Activated naive CD4-positive, alpha-beta T cell treated with anti-CD3 and anti-CD28 coated beads for 36 hours (primary cell): ENCODE measurements around the gene CHST8. TPM values are rescaled to one million over a fixed set of nuclear protein-coding genes. Genes with fewer than 3 reads are reported as not detected.

Experiments
- CTCF ChIA-PET: fragments of 350-600 bp; sonication (Branson Sonifier 250); formaldehyde crosslinking; loops from one replicate; lab custom pipeline; 2021; ENCODE audit warnings: antibody characterized with exemption; lab: Charles Lee
- DNase-seq: peaks from one replicate; pipeline ENCODE4 v3.0.0-alpha.2; 2020
- H3K27ac Mint-ChIP-seq: one replicate; pipeline ENCODE4 v1.8.0; 2021; ENCODE audit warnings: mild to moderate bottlenecking, mixed read lengths
- H3K27me3 Mint-ChIP-seq: one replicate; pipeline ENCODE4 v1.8.0; 2021; ENCODE audit warnings: low read depth, mixed read lengths
- H3K36me3 Mint-ChIP-seq: one replicate; pipeline ENCODE4 v1.8.0; 2021; ENCODE audit warnings: low read depth, mixed read lengths
- H3K4me1 Mint-ChIP-seq: one replicate; pipeline ENCODE4 v1.8.0; 2021; ENCODE audit warnings: low read depth, mixed read lengths
- H3K4me3 Mint-ChIP-seq: one replicate; pipeline ENCODE4 v1.8.0; 2021; ENCODE audit warnings: mild to moderate bottlenecking, moderate library complexity, mixed read lengths
- H3K9me3 Mint-ChIP-seq: one replicate; pipeline ENCODE4 v1.8.0; 2021; ENCODE audit warnings: mixed read lengths
- intact Hi-C: fragments of 100-400 bp; cut with micrococcal nuclease; formaldehyde crosslinking; loops from one replicate; pipeline ENCODE4 v1.15.1; 2023
- total RNA-seq, 2 experiments: library from RNA; stranded (reverse); gene quantifications; one replicate each; pipeline ENCODE4 v1.2.3, GENCODE V29; 2021

The CHST8 gene
- total RNA-seq, 2 experiments from 2014 or later = not detected

- Mint-ChIP-seq H3K4me3 (no peak overlapping the region), H3K27ac (no peak overlapping the region), H3K9me3 (no peaks in the 10 kb centered on the region), H3K36me3 (no peaks in the 10 kb centered on the region), H3K4me1 (no peaks in the 10 kb centered on the region), H3K27me3 (peaks cover 5% of the 10 kb centered on the region)
- DNase-seq = no peak
- CTCF ChIA-PET = no interaction called here
- intact Hi-C loops = no loop called here
Measured at GRCh38 chr19:33722456-33723239, 100.9 kb downstream of the CHST8 start.

GRCh38 chr19:33723512-33723911 is 101.8 kb downstream of the CHST8 start:
- H3K4me1 Mint-ChIP-seq = no peaks in the 10 kb centered on the region
- no peak for DNase-seq
- no peaks in the 10 kb centered on the region for H3K36me3 Mint-ChIP-seq
- CTCF ChIA-PET = no interaction called here
- H3K9me3 Mint-ChIP-seq = no peaks in the 10 kb centered on the region
- no peak overlapping the region for H3K27ac Mint-ChIP-seq
- H3K27me3 Mint-ChIP-seq = peaks cover 5% of the 10 kb centered on the region
- H3K4me3 Mint-ChIP-seq = no peak overlapping the region
- intact Hi-C loops = no loop called here

- intact Hi-C loops = no loop called here
Measured at GRCh38 chr19:33724021-33724720, 102.4 kb downstream of the CHST8 start.

GRCh38 chr19:33724721-33725060 is 102.9 kb downstream of the CHST8 start:
- CTCF ChIA-PET = interaction anchor here (0.8 kb wide), 1 partner anchor 53 kb away, joined by 3 read pairs; no protein-coding TSS in a partner anchor
- no peak for DNase-seq

More at GRCh38 chr19:33724021-33724720, 102.4 kb downstream of the CHST8 start:
- peaks cover 3% of the 10 kb centered on the region for H3K27me3 Mint-ChIP-seq
- no peaks in the 10 kb centered on the region for H3K36me3 Mint-ChIP-seq
- no peak for DNase-seq
- H3K4me3 Mint-ChIP-seq = no peak overlapping the region
- H3K27ac Mint-ChIP-seq = no peak overlapping the region
- no peaks in the 10 kb centered on the region for H3K9me3 Mint-ChIP-seq
- CTCF ChIA-PET = no interaction called here
- no peaks in the 10 kb centered on the region for H3K4me1 Mint-ChIP-seq

GRCh38 chr19:33725567-33725966 is 103.8 kb downstream of the CHST8 start:
- intact Hi-C loops = no loop called here
- H3K4me1 Mint-ChIP-seq = no peaks in the 10 kb centered on the region

More at GRCh38 chr19:33724721-33725060, 102.9 kb downstream of the CHST8 start:
- Mint-ChIP-seq H3K27me3 (peaks cover 7% of the 10 kb centered on the region), H3K36me3 (no peaks in the 10 kb centered on the region), H3K4me1 (no peaks in the 10 kb centered on the region), H3K4me3 (no peak overlapping the region), H3K9me3 (no peaks in the 10 kb centered on the region), H3K27ac (no peak overlapping the region)
- intact Hi-C loops = no loop called here

GRCh38 chr19:33726756-33727155 is 105.0 kb downstream of the CHST8 start:
- Mint-ChIP-seq H3K4me3 (no peak overlapping the region), H3K9me3 (no peaks in the 10 kb centered on the region), H3K27me3 (peaks cover 5% of the 10 kb centered on the region), H3K4me1 (no peaks in the 10 kb centered on the region), H3K36me3 (no peaks in the 10 kb centered on the region), H3K27ac (no peak overlapping the region)
- no peak for DNase-seq
- CTCF ChIA-PET = no interaction called here
- intact Hi-C loops = no loop called here

More at GRCh38 chr19:33725567-33725966, 103.8 kb downstream of the CHST8 start:
- peaks cover 5% of the 10 kb centered on the region for H3K27me3 Mint-ChIP-seq
- no peaks in the 10 kb centered on the region for H3K9me3 Mint-ChIP-seq
- no peak overlapping the region for H3K27ac Mint-ChIP-seq
- no peaks in the 10 kb centered on the region for H3K36me3 Mint-ChIP-seq
- H3K4me3 Mint-ChIP-seq = no peak overlapping the region
- CTCF ChIA-PET = interaction anchor here (0.8 kb wide), 1 partner anchor 53 kb away, joined by 3 read pairs; no protein-coding TSS in a partner anchor
- no peak for DNase-seq

GRCh38 chr19:33727331-33727998 is 105.7 kb downstream of the CHST8 start:
- intact Hi-C loops = no loop called here
- CTCF ChIA-PET = no interaction called here
- H3K27ac Mint-ChIP-seq = no peak overlapping the region
- H3K4me1 Mint-ChIP-seq = no peaks in the 10 kb centered on the region
- H3K27me3 Mint-ChIP-seq = peaks cover 5% of the 10 kb centered on the region
- H3K4me3 Mint-ChIP-seq = no peak overlapping the region
- H3K36me3 Mint-ChIP-seq = no peaks in the 10 kb centered on the region
- DNase-seq = no peak
- peaks cover 1% of the 10 kb centered on the region for H3K9me3 Mint-ChIP-seq

GRCh38 chr19:33728141-33728540 is 106.4 kb downstream of the CHST8 start:
- intact Hi-C loops = no loop called here
- CTCF ChIA-PET = no interaction called here
- Mint-ChIP-seq H3K27me3 (peaks cover 5% of the 10 kb centered on the region), H3K4me3 (no peak overlapping the region), H3K9me3 (peaks cover 7% of the 10 kb centered on the region), H3K36me3 (no peaks in the 10 kb centered on the region), H3K27ac (no peak overlapping the region), H3K4me1 (no peaks in the 10 kb centered on the region)
- no peak for DNase-seq

- Mint-ChIP-seq H3K27ac (no peak overlapping the region), H3K4me3 (no peak overlapping the region), H3K27me3 (peaks cover 7% of the 10 kb centered on the region), H3K9me3 (peaks cover 7% of the 10 kb centered on the region), H3K36me3 (no peaks in the 10 kb centered on the region), H3K4me1 (no peaks in the 10 kb centered on the region)
- CTCF ChIA-PET = no interaction called here
- no peak for DNase-seq
- intact Hi-C loops = no loop called here
Measured at GRCh38 chr19:33730858-33731607, 109.3 kb downstream of the CHST8 start.

GRCh38 chr19:33731881-33732280 is 110.1 kb downstream of the CHST8 start:
- intact Hi-C loops = no loop called here
- no peak overlapping the region for H3K27ac Mint-ChIP-seq
- no peaks in the 10 kb centered on the region for H3K4me1 Mint-ChIP-seq
- H3K27me3 Mint-ChIP-seq = peaks cover 7% of the 10 kb centered on the region
- H3K4me3 Mint-ChIP-seq = no peak overlapping the region
- H3K36me3 Mint-ChIP-seq = no peaks in the 10 kb centered on the region
- H3K9me3 Mint-ChIP-seq = peaks cover 7% of the 10 kb centered on the region
- CTCF ChIA-PET = no interaction called here
- no peak for DNase-seq

GRCh38 chr19:33734913-33735312 is 113.2 kb downstream of the CHST8 start:
- H3K4me3 Mint-ChIP-seq = no peak overlapping the region
- peaks cover 8% of the 10 kb centered on the region for H3K27me3 Mint-ChIP-seq
- H3K4me1 Mint-ChIP-seq = no peaks in the 10 kb centered on the region
- intact Hi-C loops = no loop called here
- CTCF ChIA-PET = no interaction called here
- H3K9me3 Mint-ChIP-seq = peaks cover 7% of the 10 kb centered on the region
- H3K36me3 Mint-ChIP-seq = no peaks in the 10 kb centered on the region
- no peak for DNase-seq
- no peak overlapping the region for H3K27ac Mint-ChIP-seq

GRCh38 chr19:33736158-33736557 is 114.4 kb downstream of the CHST8 start:
- H3K4me3 Mint-ChIP-seq = no peak overlapping the region
- CTCF ChIA-PET = no interaction called here
- DNase-seq = no peak
- peaks cover 7% of the 10 kb centered on the region for H3K9me3 Mint-ChIP-seq
- H3K27me3 Mint-ChIP-seq = peaks cover 8% of the 10 kb centered on the region
- no peaks in the 10 kb centered on the region for H3K4me1 Mint-ChIP-seq
- H3K36me3 Mint-ChIP-seq = no peaks in the 10 kb centered on the region
- no peak overlapping the region for H3K27ac Mint-ChIP-seq
- intact Hi-C loops = no loop called here
